HFF-Myc (cell line): Measurements from ENCODE around the gene PLA2G4C.

Experiments used
- DNase-seq: peaks from one replicate; pipeline ENCODE4 v3.0.0-alpha.2; 2011; ENCODE audit warnings: low read depth; ENCODE audit errors: extremely low read depth
- H3K4me3 ChIP-seq: replicated peaks from 2 replicates; pipeline ENCODE4 v1.5.1; 2011; ENCODE audit warnings: low read depth, mild to moderate bottlenecking, control low read depth, low read length
- TF ChIP-seq, protein P1 (sequence below): IDR thresholded peaks from 2 replicates; pipeline ENCODE4 v1.5.1; 2012; ENCODE audit warnings: mild to moderate bottlenecking, low read depth, low read length, control low read depth; ENCODE audit errors: missing control alignments

Gene PLA2G4C

DNA sequence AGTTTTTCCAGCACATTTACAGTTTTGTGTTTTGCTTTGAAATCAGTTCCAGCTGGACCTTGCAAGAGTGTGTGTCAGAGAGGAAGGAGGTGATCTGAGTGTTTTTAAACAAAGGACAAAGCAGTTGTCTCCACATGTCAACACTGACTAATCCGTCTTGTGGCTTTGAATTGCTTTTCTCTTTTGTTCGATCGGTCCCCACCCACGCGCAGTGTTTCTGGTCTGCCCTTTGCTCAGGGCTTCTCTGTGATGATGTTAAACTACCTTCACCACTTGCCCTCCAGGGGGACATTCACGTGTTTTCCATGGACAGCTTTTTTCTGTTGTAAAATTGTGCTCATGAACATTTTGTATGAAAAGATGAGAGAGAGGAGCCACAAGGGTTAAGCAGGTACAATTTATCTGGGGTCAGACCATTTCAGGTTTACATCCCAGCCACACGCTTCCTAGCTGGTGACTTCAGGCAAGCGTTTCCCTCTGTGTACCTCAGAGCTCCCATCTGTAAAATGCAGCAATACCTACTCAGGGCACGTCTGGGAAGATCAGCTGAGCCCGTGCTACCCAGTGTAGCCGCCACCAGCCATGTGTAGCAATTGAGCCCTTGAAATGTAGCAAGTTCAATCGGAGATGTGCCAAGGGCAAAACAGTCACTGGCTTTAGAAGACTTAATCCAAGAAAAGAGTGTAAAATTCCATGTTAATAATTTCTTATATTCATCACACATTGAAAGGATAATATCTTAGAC is 13.5 kb upstream of the PLA2G4C start:
- peak; percentile 72 for DNase-seq
- TF ChIP-seq, protein P1, sequence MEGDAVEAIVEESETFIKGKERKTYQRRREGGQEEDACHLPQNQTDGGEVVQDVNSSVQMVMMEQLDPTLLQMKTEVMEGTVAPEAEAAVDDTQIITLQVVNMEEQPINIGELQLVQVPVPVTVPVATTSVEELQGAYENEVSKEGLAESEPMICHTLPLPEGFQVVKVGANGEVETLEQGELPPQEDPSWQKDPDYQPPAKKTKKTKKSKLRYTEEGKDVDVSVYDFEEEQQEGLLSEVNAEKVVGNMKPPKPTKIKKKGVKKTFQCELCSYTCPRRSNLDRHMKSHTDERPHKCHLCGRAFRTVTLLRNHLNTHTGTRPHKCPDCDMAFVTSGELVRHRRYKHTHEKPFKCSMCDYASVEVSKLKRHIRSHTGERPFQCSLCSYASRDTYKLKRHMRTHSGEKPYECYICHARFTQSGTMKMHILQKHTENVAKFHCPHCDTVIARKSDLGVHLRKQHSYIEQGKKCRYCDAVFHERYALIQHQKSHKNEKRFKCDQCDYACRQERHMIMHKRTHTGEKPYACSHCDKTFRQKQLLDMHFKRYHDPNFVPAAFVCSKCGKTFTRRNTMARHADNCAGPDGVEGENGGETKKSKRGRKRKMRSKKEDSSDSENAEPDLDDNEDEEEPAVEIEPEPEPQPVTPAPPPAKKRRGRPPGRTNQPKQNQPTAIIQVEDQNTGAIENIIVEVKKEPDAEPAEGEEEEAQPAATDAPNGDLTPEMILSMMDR: peak; percentile 25
- H3K4me3 ChIP-seq: no peak overlapping the region

DNA sequence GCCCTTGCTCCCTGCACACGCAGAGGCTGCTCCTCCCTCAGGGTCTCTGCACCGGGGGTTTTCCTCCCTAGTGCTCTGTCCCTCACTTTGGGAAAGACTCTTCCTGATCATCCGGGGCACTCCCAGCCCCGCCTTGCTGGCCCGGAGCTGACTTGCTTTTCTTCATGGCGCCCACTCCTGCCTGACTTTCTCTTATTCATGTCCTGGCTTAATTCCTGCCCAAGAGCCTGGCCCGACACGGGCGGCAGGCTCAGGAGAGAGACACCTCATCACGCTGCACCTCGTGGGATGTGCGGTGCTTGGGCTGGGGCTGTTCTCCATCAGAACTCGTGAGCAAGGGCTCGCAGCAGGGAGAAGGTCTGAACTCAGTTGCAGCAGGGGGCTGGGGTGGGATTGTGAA is 11.8 kb upstream of the PLA2G4C start:
- TF ChIP-seq, protein P1: no peak
- DNase-seq: no peak
- H3K4me3 ChIP-seq: no peak overlapping the region

DNA sequence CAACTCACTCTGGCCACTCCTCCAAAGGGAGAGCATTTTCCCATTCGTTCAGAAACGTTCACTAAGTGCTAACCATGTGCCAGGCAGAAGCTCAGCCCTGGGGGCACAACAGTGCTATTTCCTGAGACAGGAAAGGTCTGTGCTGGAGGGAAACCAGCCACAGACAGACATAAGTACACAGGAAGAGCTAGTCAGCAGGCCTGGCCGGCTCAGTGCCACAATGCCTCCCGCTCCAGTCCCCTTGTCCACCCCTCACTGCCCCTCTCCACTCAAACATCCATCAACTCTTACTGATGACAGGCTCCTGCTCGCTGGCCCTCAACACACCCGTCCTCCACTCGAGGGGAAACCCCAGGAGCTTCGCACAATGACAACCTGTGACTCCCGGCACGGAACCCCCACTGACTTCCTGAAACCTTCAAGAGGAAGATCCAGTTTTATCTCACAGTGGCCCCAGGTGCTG is 11.3 kb upstream of the PLA2G4C start:
- DNase-seq: peak; percentile 41
- TF ChIP-seq, protein P1: no peak
- no peak overlapping the region for H3K4me3 ChIP-seq

DNA sequence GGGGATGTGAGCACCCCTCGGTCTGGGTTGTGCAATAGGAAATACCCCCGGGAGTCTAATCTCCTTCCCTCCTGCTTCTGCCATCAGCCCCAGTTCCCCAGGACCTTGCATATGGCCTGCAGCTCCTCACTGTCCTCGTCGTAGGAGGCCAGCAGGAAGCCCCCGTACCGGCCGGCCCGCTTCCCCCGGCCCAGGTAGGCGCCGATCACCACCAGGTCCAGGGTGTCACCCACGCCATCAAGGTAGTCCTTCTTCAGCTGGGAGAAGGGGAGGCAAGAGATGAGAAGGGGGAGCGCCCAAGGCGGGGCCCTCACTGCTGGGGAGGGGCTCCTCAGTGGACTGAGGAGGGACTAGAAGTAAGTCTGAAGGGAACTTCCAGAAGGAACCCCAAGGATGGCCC is 10.4 kb upstream of the PLA2G4C start:
- DNase-seq: no peak
- H3K4me3 ChIP-seq: no peak overlapping the region
- TF ChIP-seq, protein P1: no peak

DNA sequence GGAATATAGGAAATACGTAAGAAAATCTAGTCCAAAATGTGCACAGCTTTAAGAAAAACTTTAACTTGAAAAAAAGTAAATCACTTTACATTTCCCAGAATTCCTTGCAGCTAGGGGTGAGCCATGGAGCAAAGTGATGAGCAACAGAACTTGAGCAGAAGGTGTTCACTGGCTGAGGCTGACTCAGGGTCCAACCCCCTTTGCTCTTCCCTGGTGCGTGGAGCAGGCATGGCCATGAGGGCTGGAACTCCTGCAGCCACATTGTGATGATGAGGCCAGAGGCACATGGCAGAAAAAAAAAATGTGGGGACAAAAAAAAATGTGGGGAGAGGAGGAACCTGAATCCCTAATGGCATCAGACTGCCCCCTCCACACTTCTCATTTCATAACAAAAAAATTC is 9.9 kb upstream of the PLA2G4C start:
- DNase-seq: no peak
- TF ChIP-seq, protein P1: no peak
- no peak overlapping the region for H3K4me3 ChIP-seq

DNA sequence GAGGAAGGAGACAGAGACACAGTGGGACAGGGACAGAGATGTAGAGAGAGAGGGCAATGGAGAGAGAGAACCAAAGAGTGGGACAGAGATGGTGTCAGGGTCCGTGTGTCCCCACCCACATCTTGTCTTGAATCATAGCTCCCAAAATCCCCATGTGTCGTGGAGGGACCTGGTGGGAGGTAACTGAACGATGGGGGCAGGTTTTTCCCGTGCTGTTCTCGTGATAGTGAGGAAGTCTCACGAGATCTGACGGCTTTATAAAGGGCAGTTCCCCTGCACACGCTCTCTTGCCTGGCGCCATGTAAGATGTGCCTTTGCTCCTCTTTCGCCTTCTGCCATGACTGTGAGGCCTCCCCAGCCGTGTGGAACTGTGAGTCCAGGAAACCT is 7.5 kb upstream of the PLA2G4C start:
- no peak overlapping the region for H3K4me3 ChIP-seq
- TF ChIP-seq, protein P1: no peak
- DNase-seq: no peak

DNA sequence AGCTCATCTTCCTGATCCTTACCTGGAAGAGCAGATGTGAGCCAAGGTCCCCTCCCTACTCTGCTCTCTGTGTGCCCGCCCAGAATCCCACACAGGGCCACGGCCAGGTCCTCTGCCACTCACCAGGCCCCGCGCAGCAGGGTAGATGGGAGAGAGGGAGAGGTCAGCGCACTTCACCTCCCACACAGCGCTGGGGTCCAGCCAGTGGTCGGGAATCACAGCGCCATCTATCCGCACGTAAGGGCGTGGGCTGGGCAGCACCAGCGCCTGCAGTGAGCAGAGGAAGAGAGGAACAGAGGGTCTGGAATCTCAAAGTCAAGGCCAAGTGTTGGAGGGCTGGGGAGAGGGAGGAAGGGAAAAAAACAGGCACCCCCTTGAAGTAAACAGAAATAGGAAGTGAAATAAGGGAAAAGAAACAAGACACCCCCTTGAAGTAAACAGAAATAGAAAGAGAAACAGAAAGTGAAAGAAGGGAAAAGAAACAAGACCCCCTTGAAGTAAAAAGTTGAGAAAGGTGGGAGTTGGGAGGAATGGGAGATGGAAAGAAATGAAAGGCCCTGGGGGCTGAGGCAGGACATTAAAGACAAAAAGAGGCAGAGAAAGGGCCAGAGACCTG is 7.0 kb upstream of the PLA2G4C start:
- no peak for DNase-seq
- H3K4me3 ChIP-seq: no peak overlapping the region
- TF ChIP-seq, protein P1: no peak
